ENCODE measurements around the gene LRMDA. TPM values are rescaled to one million over a fixed set of nuclear protein-coding genes. Genes with fewer than 3 reads are reported as not detected.

LRMDA gene
- total RNA-seq, 1 experiment from 2014 or later, result not detected

DNA sequence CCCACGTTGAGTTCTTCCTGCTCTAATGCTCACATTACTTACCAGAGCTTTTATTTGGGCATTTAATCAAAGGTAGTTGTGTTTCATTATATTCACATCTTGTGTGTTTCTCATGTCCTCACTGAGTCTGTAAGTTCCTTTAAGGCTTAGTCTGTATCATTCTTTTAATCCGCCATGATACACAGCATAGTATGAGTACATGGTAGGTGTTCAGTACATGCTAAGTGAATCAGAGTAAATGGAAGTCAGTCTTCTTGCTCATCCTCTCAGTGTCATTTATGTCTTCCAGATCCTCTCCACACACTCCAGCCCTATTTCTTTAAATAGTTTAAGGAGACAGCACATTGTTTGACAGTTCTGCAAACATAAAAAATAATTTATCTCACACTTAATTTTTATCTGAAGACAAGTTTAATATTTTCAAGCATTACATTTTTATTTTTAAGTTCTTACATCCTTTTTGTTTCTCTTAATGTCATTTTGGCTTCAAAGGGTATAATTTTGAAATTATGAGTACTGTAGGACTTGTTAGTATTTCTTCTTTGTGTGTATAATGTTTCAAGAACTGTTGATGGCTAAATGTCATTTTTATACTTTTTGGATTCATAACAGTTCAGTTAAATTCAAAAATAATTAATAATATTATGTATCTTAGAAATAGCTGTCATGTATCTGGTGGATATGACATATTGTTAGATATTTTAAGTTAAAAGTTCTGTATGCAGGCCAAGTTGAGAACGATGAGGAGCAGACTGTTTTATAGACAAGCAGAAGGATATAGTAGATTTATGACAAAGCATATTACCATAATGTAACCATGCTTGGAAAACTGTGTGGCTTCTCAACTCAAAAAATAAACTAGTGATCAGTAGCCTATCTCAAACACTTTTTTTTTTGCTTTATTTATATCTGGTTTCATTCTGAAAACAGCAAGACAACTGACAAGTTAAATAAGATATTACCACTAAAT is 342.7 kb downstream of the LRMDA start:
- DNase-seq, result no peak
- Histone ChIP-seq H3K36me3 (replicated peaks; ENCODE audit: control insufficient read depth, insufficient read depth, low read length) (no peaks in the 10 kb centered on the region), H3K27me3 (ENCODE audit: control insufficient read depth, insufficient read depth, low read length) (no peaks in the 10 kb centered on the region), H3K4me3 (ENCODE audit: insufficient read depth, low read depth, low read length) (no peak overlapping the region)

- no peaks in the 10 kb centered on the region for H3K36me3 ChIP-seq (replicated peaks; ENCODE audit: control insufficient read depth, insufficient read depth, low read length)
- no peak for DNase-seq
- no peaks in the 10 kb centered on the region for H3K27me3 ChIP-seq (ENCODE audit: control insufficient read depth, insufficient read depth, low read length)
- no peak overlapping the region for H3K4me3 ChIP-seq (ENCODE audit: insufficient read depth, low read depth, low read length)
Observed at GRCh38 chr10:75774783-75775490, 343.5 kb downstream of the LRMDA start.

DNA sequence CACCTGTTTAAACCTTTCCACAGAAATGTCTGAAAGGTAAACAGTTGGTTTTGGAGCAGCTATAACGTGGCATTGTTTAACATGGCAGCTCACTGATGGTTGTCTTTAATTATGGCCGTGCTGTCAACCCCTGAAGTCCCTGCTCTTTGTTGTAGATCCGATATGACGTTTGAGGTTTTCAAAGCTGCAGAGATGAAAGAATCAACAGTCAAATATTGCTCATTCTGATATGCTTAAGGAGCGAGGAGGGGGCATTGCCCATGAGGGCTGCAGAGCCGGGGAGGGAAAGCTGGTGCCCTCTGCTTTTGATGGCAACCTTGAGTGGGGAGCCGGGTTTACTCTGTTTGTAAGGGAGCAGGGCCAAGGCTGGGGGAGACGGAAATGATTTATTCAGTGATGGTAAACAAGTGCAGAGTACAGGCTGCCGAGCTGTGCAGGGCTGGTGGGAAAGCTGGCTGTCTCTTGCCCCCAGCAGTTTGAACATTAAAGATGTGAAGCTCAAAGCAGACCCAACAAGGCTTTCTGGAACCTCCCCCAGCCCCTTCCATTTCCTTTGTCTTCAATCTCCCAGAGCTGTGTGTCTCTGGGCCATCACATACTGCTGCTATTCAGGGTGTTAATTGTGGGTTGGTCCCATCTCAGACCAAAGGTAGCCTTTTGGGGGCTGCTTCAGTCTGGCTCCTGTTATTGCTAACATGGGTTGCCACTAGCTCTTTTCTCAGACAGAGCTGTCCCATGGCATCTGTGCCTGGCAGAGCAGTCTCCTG is 345.5 kb downstream of the LRMDA start:
- Histone ChIP-seq H3K27me3 (ENCODE audit: control insufficient read depth, insufficient read depth, low read length) (no peaks in the 10 kb centered on the region), H3K36me3 (replicated peaks; ENCODE audit: control insufficient read depth, insufficient read depth, low read length) (no peaks in the 10 kb centered on the region), H3K4me3 (ENCODE audit: insufficient read depth, low read depth, low read length) (no peak overlapping the region)
- DNase-seq, result no peak

DNA sequence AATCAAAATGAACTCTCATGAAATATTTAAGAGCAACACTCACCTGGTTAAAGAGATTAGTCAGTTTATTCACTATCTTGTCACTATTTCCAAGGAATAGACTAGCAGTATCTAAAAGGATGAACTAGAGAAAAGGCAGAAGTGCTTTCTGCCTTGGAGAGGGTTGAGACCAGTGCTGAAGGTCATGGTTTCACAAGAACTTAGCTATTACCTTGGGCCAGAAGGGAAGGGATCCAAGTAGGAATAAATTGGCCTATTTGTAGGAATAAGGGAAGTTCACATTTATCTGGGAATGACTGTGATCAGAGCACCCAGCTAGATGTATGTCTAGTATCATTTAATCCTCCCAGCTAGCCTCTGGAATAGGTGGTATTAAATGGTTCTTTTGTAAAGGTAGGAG is 347.2 kb downstream of the LRMDA start:
- Histone ChIP-seq H3K4me3 (ENCODE audit: insufficient read depth, low read depth, low read length) (no peak overlapping the region), H3K36me3 (replicated peaks; ENCODE audit: control insufficient read depth, insufficient read depth, low read length) (no peaks in the 10 kb centered on the region), H3K27me3 (ENCODE audit: control insufficient read depth, insufficient read depth, low read length) (no peaks in the 10 kb centered on the region)
- no peak for DNase-seq

DNA sequence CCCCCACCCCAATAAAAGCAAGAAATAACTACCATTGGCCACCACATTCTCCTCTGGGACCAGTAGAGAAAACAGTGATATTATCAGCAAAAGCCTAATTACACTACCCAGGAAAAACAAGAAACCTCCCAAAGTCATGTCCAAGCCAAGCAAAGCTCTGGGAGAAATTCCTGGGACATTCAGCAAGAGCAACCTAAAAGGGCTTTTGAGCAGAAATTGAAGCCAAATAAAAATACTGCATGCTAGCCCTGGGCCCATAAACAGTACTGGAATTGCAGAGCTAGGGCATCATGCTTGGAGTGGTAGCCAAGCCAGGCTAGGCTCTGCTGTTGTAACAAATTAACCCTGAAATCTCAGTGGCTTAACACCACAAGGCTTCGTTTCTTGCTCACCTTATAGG is 347.9 kb downstream of the LRMDA start:
- Histone ChIP-seq H3K4me3 (ENCODE audit: insufficient read depth, low read depth, low read length) (no peak overlapping the region), H3K36me3 (replicated peaks; ENCODE audit: control insufficient read depth, insufficient read depth, low read length) (no peaks in the 10 kb centered on the region), H3K27me3 (ENCODE audit: control insufficient read depth, insufficient read depth, low read length) (no peaks in the 10 kb centered on the region)
- DNase-seq, result no peak

DNA sequence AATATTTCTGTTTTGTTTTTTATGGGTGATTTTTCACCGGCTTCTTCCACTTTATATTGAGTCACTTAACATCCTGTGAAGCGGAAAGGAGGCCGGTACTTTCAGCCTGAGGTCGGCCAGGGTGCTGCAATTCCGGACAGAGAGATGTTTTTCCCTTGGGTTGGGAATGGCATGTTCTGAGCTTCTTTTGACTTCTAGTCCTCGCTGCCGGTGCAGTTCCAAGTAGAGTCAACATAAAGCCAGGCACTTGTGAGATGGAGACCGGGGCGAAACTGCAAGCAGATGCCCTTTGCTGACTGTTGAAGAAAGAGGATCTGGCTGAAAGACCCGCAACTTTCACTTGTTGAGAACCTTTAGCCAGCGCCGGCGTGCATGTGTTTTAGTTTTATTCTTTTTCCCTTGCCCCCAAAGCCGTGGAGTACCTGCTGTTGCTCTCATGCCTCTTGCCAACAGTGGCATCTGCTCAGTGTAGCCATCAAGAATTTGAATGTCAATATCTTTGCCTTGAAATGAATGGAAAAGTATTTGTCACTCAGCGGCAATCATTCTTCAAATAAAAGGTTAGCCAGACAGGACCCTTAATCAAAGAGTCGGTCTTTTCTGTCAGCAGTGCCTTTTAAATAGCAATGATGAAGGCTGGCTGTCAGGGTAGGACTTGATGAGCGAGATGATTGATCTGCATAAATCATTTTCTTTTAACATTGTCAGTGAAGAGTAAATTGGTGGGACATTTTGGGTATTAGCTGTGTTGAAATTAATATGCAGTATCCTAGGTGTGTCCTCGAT is 351.2 kb downstream of the LRMDA start:
- no peaks in the 10 kb centered on the region for H3K36me3 ChIP-seq (replicated peaks; ENCODE audit: control insufficient read depth, insufficient read depth, low read length)
- H3K27me3 ChIP-seq (ENCODE audit: control insufficient read depth, insufficient read depth, low read length), result no peaks in the 10 kb centered on the region
- DNase-seq, result no peak
- H3K4me3 ChIP-seq (ENCODE audit: insufficient read depth, low read depth, low read length), result no peak overlapping the region

- Histone ChIP-seq H3K4me3 (ENCODE audit: insufficient read depth, low read depth, low read length) (no peak overlapping the region), H3K27me3 (ENCODE audit: control insufficient read depth, insufficient read depth, low read length) (no peaks in the 10 kb centered on the region)
- no peak for DNase-seq
Observed at GRCh38 chr10:75788394-75789205, 357.2 kb downstream of the LRMDA start.

GRCh38 chr10:75793848-75794247 is 362.4 kb downstream of the LRMDA start:
- DNase-seq, result no peak
- Histone ChIP-seq H3K4me3 (ENCODE audit: insufficient read depth, low read depth, low read length) (no peak overlapping the region), H3K36me3 (replicated peaks; ENCODE audit: control insufficient read depth, insufficient read depth, low read length) (no peaks in the 10 kb centered on the region), H3K27me3 (ENCODE audit: control insufficient read depth, insufficient read depth, low read length) (no peaks in the 10 kb centered on the region)

More at GRCh38 chr10:75788394-75789205, 357.2 kb downstream of the LRMDA start:
- no peaks in the 10 kb centered on the region for H3K36me3 ChIP-seq (replicated peaks; ENCODE audit: control insufficient read depth, insufficient read depth, low read length)

DNA sequence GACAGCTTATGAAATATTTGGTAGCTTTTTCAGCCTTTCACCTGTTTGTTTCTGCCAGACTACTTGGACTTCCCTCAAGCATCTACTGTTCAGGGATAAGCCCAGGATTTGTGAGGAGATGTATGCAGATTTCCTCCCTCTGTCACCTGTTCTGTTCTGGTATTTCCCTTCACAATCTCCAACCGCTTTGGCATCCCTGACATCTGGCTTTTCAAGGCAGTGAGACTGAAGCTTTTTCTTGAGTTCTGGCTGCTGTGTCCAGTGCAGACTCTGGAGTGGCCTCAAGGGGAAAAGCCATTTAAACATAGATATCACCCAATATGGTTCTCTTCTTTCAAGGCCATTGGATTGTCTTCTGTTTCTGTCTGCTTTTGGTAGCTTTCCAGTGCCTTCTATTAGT is 369.7 kb downstream of the LRMDA start:
- H3K4me3 ChIP-seq (ENCODE audit: insufficient read depth, low read depth, low read length), result no peak overlapping the region
- no peaks in the 10 kb centered on the region for H3K36me3 ChIP-seq (replicated peaks; ENCODE audit: control insufficient read depth, insufficient read depth, low read length)
- DNase-seq, result peak; percentile 40
- no peaks in the 10 kb centered on the region for H3K27me3 ChIP-seq (ENCODE audit: control insufficient read depth, insufficient read depth, low read length)

DNA sequence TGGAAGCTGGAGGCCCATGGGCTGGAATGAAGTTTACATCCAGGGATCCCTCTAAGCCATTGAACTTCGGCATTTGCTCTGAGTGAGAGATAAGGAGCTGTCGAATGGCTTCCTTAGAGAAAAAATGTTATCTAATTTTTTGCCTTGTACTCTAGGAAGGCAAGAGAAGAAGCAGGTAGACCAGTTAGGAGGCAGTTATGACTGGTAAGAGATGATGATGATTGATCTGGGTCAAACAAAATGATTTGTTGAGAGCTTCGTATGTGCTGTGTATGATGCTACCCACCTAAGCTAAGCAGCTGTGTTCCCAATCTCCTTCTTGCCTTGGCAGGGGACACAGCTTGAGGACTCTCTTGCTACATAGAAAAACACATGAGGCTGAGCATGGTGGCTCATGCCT is 370.2 kb downstream of the LRMDA start:
- DNase-seq, result no peak
- no peaks in the 10 kb centered on the region for H3K27me3 ChIP-seq (ENCODE audit: control insufficient read depth, insufficient read depth, low read length)
- no peaks in the 10 kb centered on the region for H3K36me3 ChIP-seq (replicated peaks; ENCODE audit: control insufficient read depth, insufficient read depth, low read length)
- H3K4me3 ChIP-seq (ENCODE audit: insufficient read depth, low read depth, low read length), result no peak overlapping the region

- H3K27me3 ChIP-seq (ENCODE audit: control insufficient read depth, insufficient read depth, low read length), result no peaks in the 10 kb centered on the region
- no peak for DNase-seq
- no peaks in the 10 kb centered on the region for H3K36me3 ChIP-seq (replicated peaks; ENCODE audit: control insufficient read depth, insufficient read depth, low read length)
- no peak overlapping the region for H3K4me3 ChIP-seq (ENCODE audit: insufficient read depth, low read depth, low read length)
Observed at GRCh38 chr10:75803121-75803520, 371.7 kb downstream of the LRMDA start.

GRCh38 chr10:75803816-75804552 is 372.6 kb downstream of the LRMDA start:
- DNase-seq, result no peak
- H3K36me3 ChIP-seq (replicated peaks; ENCODE audit: control insufficient read depth, insufficient read depth, low read length), result no peaks in the 10 kb centered on the region
- H3K4me3 ChIP-seq (ENCODE audit: insufficient read depth, low read depth, low read length), result no peak overlapping the region
- H3K27me3 ChIP-seq (ENCODE audit: control insufficient read depth, insufficient read depth, low read length), result no peaks in the 10 kb centered on the region

DNA sequence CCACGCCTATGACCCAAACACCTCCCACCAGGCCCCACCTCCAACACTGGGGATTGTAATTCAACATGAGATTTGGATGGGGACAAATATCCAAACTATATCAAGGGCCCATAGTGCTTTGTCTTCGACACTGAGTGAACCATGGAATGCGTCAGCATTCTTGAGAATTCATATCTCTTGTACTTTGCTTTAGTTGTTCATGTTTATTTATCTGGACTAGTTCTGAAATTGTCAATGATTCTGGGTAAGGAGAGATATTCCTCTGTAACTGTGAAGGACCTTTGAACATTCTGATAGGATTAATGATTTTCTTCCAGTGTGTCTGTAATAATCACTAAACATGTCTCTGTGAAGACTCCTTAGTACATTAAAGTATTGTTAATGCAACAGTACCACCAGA is 374.8 kb downstream of the LRMDA start:
- Histone ChIP-seq H3K36me3 (replicated peaks; ENCODE audit: control insufficient read depth, insufficient read depth, low read length) (no peaks in the 10 kb centered on the region), H3K4me3 (ENCODE audit: insufficient read depth, low read depth, low read length) (no peak overlapping the region), H3K27me3 (ENCODE audit: control insufficient read depth, insufficient read depth, low read length) (no peaks in the 10 kb centered on the region)
- DNase-seq, result no peak

All from H7 (cell line).